ENCODE results near the gene CIZ1. TPM values are rescaled to one million over a fixed set of nuclear protein-coding genes. Genes with fewer than 3 reads are reported as not detected.

CIZ1 gene, protein sequence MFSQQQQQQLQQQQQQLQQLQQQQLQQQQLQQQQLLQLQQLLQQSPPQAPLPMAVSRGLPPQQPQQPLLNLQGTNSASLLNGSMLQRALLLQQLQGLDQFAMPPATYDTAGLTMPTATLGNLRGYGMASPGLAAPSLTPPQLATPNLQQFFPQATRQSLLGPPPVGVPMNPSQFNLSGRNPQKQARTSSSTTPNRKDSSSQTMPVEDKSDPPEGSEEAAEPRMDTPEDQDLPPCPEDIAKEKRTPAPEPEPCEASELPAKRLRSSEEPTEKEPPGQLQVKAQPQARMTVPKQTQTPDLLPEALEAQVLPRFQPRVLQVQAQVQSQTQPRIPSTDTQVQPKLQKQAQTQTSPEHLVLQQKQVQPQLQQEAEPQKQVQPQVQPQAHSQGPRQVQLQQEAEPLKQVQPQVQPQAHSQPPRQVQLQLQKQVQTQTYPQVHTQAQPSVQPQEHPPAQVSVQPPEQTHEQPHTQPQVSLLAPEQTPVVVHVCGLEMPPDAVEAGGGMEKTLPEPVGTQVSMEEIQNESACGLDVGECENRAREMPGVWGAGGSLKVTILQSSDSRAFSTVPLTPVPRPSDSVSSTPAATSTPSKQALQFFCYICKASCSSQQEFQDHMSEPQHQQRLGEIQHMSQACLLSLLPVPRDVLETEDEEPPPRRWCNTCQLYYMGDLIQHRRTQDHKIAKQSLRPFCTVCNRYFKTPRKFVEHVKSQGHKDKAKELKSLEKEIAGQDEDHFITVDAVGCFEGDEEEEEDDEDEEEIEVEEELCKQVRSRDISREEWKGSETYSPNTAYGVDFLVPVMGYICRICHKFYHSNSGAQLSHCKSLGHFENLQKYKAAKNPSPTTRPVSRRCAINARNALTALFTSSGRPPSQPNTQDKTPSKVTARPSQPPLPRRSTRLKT
- 35.8 and 49.4 TPM in 2 replicates for total RNA-seq

DNA sequence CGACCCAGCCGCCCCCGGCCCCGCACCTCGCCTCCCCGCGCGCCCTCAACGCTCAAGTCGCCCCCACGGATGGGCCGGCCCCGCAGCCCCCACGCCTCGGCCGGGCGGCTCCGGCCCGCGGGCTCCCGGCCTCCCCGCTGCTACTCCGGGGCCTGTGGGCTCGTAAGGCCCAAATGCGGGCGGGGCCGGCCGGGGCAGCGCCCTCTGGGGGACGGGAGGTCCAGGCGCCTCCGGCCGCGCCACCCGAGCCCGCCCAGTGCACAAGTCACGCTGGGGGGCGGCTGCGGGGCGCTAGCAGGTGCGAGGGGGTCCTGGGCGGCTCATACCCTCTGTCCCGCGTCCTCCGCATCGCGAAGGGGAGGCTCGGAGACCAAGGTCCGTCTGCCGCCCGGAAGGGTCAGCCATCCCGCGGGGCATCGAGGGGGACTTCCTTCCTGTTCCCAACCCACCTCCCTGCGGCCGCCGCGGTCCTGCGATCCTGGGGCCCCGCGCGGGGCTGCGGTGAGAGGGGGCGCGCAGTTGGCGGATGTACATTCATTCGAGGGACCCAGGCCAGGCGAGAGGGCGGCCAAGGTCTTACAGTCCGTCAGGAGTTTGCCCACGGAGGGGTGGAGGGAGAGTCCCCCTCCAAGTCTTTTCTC, at the start of gene CIZ1:
TSS of gene CIZ1 (minus strand) at position 167 of the 641 bp plus-strand sequence. CDS start 715 bp downstream, outside the sequence.

GRCh38 chr9:128203024-128203706, 11.8 kb upstream of the CIZ1 start, which contains the start of gene DNM1:
Gene DNM1 (plus strand): TSS chr9:128203379. CDS start chr9:128203471, 92 bp downstream.

DNA sequence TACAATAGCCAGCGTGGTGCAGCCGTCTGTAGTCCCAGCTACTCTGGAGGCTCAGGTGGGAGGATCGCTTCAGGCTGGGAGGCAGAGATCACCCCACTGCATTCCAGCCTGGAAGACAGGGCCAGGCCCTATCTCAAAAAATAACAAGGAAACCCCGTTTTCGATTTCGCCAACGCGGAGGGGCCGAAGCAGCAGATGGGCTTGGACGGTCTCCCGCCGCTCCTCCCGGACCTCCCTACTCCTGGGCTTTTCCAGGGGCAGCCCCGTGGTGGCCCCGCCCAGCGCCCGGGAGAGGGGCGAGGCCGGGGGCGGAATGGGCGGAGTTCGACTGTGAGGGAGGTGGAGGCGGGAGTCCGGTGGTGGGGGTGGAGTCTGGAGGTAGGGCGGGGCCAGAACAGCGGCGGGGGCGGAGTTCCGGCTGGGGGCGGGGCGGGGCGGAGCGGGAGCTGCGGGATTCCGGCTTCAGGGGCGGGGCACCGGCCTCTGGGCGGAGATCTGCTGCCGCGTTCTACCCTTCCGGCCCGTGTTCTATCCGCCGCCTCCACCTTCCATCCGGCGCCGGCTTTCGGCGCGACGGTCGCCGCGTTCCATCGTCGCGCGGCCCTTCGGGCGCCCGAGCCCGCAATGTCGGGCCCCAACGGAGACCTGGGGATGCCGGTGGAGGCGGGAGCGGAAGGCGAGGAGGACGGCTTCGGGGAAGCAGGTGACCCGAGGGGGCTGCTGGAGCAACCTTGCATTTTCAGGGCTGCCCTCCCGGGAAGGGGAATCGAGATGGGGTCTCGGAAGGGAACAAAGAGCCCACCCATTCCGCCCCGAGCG, 31.4 kb downstream of the CIZ1 start, which contains the start of gene BBLN:
TSS of gene BBLN (plus strand) at position 482 of the 819 bp plus-strand sequence. CDS start at position 625, 143 bp downstream.

DNA sequence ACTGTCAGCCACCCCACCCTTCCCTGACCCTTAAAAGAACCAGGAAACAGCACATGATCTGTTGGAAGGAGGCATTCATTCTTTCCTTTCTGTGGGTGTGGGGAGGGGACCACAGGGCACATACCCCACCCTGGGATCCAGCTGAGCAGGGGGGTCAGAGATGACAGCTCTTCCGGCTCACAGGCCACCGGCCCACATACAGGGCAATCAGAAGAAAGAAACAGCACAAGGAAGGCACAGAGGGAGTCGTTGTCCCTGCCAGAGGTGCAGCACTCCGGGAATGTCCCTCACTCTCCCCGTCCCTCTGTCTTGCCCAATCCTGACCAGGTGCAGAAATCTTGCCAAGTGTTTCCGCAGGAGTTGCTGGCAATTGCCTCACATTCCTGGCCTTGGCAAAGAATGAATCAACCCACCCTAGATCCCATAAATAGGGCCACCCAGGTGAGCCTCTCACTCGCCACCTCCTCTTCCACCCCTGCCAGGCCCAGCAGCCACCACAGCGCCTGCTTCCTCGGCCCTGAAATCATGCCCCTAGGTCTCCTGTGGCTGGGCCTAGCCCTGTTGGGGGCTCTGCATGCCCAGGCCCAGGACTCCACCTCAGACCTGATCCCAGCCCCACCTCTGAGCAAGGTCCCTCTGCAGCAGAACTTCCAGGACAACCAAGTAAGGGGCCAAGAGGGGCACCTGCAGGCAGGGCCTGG, 42.2 kb downstream of the CIZ1 start, which contains the start of gene LCN2:
TSS of gene LCN2 (plus strand) at position 453 of the 701 bp plus-strand sequence. CDS start at position 526, 73 bp downstream.

DNA sequence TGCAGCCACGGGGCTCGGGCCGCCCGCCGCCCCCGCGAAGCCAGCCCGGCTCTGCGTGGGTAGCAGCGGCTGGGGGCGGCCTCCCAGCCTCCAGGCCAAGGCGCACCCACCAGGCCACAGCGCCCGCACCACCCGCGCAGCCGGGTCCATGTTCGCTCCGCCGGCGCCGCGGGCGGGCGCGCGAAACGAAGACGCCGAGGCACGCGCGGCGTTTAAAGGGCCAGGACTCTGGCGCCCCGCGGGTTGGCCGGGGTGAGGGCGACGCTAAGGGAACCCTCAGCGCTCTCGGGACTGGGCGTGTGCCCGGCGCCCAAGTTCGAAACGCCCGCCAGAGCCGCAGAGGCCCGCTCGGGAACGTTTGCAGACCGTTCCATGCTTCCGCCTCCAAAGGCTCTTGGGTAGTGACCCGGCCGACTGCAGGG, 63.8 kb downstream of the CIZ1 start, which contains the start of gene PTGES2:
TSS of gene PTGES2 (minus strand) at position 162 of the 422 bp plus-strand sequence. CDS start at position 150, 12 bp downstream.

Other genes starting within 250 kb of the CIZ1 start
- 24.6 and 44.9 TPM in 2 replicates for gene EEIG1, start 210.6 kb downstream of the CIZ1 start, total RNA-seq
- gene NAIF1, start 124.3 kb downstream of the CIZ1 start, total RNA-seq = 9.0 and 11.6 TPM in 2 replicates
- gene SLC25A25, start 123.3 kb downstream of the CIZ1 start, total RNA-seq = 16.6 and 17.3 TPM in 2 replicates
- 75.7 and 110 TPM in 2 replicates for gene PTGES2, start 63.8 kb downstream of the CIZ1 start, total RNA-seq
- gene LCN2, start 42.1 kb downstream of the CIZ1 start, total RNA-seq = not detected in 2 replicates
- 30.9 and 37.3 TPM in 2 replicates for gene BBLN, start 31.3 kb downstream of the CIZ1 start, total RNA-seq
- gene DNM1, start 11.8 kb upstream of the CIZ1 start, total RNA-seq = 1.9 and 5.8 TPM in 2 replicates
- gene GOLGA2, start 84.4 kb upstream of the CIZ1 start, total RNA-seq = 124 and 137 TPM in 2 replicates
- 34.5 and 35.3 TPM in 2 replicates for gene SWI5, start 84.7 kb upstream of the CIZ1 start, total RNA-seq
- gene TRUB2, start 130.9 kb upstream of the CIZ1 start, total RNA-seq = 18.8 and 24.4 TPM in 2 replicates
- 16.9 and 21.8 TPM in 2 replicates for gene COQ4, start 131.3 kb upstream of the CIZ1 start, total RNA-seq
- 16.0 and 29.9 TPM in 2 replicates for gene SLC27A4, start 149.0 kb upstream of the CIZ1 start, total RNA-seq
- 47.5 and 47.8 TPM in 2 replicates for gene URM1, start 179.8 kb upstream of the CIZ1 start, total RNA-seq
- gene CERCAM, start 229.3 kb upstream of the CIZ1 start, total RNA-seq = 338 and 365 TPM in 2 replicates